GM19240 (cell line): ENCODE results near the gene MYF5.

Source experiments
- DNase-seq: peaks from one replicate; pipeline ENCODE4 v3.0.0; 2011; ENCODE audit warnings: low spot score; ENCODE audit not compliant: insufficient read length

MYF5 gene

GRCh38 chr12:80707830-80708258 lies 8.9 kb upstream of the MYF5 start:
- DNase-seq: no peak

DNA sequence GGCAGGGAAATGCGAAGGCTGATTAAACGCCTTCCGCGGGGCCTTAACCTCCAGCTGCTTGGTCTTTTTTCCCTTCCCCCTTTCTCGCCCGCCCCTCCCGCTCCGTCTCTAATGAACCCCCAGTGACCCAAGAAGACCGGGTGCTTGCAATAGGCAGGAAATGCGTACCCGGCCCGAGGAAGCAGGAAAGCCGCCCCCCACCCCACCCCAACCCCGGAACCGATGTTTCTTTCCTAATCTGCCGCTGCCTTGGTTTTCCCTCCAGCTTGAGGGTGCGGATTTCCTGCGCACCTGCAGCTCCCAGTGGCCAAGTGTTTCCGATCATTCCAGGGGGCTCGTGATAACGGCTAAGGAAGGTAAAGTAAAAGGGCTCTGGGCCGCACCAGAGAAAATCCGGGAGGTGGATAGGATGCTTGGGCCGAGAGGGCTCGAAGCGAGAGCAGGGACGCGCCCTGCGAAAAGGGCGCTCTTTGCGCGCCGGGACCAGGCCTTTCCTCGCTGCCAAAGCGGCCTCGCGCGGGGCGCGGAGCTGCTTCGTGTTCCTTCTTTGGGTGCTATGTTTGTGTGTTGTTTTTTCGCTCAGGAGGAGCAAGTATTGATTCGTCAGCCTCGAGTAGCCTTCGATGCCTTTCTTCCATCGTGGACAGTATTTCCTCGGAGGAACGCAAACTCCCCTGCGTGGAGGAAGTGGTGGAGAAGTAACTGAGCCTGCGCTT lies 8.3 kb upstream of the MYF5 start:
- no peak for DNase-seq

DNA sequence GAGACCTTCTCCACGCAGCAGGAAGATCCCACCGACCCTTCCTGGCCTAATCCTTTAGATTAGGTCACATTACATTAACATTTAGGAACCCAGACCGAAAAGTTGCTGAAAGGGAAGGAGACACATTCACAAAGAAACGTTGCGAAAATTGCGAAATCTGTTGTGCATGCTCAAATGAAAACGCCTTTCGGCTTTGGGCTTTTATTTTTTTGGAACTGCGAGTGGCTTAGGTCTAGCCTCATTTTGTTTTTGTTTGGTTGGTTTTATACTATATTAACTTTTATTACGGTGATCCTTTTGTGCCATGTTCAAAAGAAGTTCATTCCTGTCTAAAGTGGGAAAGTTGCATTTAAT lies 7.8 kb upstream of the MYF5 start:
- no peak for DNase-seq

- no peak for DNase-seq
Measured at GRCh38 chr12:80709811-80710726, 6.6 kb upstream of the MYF5 start.

DNA sequence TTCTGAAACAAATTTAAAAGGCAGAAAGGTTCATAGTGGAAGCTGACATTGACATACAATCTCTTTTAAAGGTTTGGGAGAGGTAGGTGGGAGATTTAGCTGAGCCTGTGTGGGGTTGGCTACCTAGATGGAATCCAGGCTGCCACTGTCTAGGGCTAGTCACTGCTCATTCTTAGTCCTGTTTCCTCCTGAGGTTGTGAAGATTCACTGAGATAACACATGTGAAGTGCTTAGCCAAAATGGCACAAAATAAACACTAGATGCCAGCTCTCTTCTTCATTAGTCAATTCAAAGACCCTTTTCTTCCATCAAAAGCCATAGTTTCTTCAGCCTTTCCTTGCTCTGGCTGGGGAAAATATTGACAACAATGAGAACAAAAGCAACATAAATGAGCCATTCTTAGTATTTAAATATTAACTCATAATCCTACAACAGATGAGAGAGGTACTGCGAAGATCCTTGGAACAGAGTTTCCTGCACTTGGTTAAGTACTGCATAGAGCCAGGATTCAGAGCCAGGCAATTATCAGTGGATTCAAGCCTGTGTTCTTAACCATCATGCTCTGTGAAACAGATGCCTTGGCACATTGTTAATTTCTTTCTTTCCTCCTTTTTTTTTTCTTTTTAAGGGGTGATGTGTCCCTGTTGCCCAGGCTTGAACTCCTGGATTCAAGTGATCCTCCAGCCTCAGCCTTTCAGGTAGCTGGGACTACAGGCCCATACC lies 5.8 kb upstream of the MYF5 start:
- DNase-seq: no peak

DNA sequence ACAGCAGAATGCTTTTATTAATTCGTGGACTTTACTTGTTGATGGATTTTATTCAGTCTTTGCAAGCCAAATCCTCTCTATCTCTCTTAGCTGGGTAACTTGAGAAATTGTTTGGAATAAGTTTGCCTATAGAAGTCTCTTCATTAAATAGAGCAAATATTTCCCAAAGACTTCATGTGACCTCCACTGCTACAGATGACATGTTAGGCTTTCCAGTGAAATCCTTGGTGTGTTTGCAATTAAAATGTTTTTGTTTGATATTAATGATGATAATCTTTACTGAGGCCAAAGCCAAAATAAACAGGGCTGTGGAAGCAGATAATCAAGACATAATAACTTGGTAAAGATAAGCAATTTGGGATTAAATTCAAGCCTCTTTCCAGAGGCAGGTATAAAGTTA lies 4.8 kb upstream of the MYF5 start:
- DNase-seq: no peak

GRCh38 chr12:80712866-80713265 lies 3.8 kb upstream of the MYF5 start:
- no peak for DNase-seq

DNA sequence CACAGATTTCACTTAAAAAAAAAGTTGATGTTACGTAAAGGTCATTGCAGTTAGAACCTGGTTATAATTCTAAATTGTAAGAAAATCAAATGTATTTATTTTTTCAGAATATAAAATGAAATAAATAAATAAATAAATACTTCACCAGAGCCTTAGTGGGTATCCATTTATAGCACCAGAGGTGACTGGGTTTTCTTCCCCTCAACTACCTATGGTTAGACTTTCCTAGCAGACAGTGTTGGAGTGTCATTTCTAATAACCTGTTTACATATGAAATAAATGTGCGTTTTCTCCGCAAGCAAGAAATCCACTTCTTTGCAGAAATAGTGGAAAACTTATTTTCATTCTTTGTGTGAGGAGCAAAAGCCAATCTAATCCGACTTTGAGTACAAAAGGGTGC lies 3.3 kb upstream of the MYF5 start:
- no peak for DNase-seq

DNA sequence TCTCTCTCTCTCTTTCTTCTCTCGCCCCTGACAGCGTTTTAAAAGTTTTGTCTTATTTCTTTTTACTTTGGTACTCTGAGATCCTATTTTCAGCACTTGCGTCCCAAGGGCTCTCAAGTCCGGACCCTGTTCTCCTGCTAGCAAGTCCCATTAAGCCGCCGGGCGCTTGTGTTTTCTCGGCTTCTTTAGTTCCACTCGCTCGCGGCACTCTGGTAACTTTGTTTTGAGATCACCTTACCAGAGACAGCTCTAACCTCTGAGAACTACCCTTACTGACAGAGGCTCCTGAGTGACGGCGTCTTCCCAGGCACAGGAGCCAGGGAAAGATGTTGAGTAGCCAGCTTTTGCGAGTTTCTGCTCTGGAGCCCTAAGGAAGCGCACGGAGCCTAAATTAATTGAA lies 2.7 kb upstream of the MYF5 start:
- no peak for DNase-seq

- no peak for DNase-seq
Measured at GRCh38 chr12:80714846-80715245, 1.9 kb upstream of the MYF5 start.

DNA sequence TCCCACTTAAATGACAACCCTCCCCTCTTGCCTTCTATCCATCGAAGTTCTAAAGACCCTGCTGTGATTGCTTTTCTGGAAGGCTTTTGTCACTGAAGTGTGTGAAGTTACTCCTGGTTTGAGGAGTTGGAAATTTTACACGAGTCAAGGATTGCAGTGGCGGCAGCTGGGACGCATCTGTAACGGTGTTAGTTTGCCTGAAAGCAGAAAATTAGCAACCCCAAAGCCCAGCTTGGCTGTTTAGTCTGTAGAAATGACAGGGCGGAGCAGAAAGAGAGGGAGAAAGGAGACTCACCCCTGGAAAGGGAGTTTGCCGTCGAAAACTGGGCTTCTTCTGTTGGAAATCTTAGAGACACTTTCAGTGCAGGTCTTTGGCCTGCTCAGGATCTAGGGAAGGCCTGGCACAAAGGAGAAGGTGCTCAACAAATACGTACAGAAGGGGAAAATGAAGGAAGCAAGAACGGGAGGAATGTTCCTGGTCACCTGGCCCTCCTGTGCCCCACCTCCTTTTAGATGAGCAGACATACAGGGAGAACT lies 931 bp upstream of the MYF5 start:
- DNase-seq: no peak

GRCh38 chr12:80717856-80718255 lies 1.1 kb downstream of the MYF5 start:
- no peak for DNase-seq

GRCh38 chr12:80720516-80720915 lies 3.8 kb downstream of the MYF5 start:
- DNase-seq: no peak

- no peak for DNase-seq
Measured at GRCh38 chr12:80721326-80721725, 4.6 kb downstream of the MYF5 start.

DNA sequence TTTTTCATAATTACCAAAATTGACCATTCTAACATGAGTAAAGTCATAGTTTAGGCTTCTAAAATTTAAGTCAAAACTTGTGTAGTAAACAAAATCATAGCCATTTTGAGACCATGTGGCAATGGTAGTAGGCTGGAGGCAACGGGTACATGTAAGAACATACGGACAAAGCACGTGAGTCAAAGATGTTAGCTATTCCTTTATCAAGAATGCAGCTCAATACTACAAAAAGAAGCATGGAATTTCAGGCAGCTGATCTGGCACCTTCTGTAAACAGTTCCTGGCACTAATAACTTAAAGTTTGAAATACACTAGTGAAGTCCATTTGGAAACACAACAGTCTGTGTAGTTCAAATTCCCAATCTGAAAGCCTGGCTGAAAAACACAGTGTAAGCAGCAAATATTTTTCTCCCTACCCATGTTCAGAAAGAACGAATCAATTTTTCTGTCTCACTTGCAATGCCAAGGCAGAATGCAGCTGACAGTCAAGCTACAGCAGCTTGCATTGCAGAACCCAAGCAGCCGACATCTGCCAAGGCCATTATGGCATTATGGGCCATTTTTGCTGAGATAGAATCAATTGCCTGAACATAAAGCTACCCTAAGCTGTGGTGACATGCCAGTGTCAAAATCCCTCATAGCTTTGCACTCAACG lies 29.3 kb downstream of the MYF5 start:
- no peak for DNase-seq

- DNase-seq: no peak
Measured at GRCh38 chr12:80747800-80748199, 31.1 kb downstream of the MYF5 start.

DNA sequence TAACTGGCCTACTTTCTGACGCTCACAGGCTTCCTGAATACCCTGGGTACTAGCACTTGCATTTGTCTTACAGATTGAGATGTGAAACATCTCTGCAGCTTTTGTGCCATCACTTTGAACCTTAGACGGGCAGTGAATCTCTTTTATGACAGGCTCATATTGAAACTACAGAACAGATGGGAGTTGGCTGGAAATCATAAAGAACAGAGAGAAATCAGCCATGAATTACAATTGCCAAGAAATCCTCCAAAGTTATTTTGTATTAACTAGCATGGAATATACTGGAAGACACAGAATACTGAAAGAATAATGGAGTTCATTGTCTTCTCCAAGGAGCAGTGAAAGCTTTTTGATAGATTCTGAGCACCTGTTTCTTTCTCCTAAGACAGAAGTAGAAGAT lies 32.7 kb downstream of the MYF5 start:
- DNase-seq: no peak

DNA sequence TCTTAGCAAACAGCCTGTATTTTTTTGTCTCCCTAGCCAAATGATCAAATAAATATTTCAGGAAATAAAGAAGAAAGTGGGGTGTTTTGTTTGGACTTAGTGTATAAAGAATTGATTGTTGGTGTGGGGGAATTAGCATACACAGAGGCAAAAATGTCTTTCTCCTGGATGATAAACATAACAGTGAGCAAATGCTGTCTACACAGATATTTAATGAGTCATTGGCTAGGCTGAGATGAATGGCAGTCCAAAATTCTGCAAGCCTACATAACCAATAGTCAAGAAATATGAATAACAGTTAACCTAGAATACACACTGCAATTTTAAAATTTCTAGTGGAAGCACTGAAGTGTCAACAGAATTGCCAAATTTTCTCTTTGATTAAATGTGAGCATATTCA lies 35.8 kb downstream of the MYF5 start:
- DNase-seq: no peak

DNA sequence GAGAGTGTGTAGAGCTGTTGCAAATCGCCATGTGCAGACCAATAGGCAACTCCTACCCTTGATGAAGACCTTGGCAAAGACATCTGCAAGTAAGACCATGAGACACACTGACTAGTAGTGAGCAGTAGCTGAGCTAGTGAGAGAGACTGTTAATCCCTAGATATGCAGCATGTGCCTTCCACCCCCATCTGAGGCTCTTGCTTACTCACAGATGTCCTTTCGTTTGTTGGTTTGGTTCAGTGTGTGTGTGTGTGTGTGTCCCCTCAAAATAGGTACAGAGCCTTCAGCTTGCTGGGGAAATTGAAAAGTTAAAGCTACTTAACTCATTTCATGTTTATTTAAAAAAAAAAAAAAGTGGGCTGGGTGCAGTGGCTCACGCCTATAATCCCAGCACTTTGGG lies 37.6 kb downstream of the MYF5 start:
- DNase-seq: no peak

GRCh38 chr12:80756875-80757274 lies 40.2 kb downstream of the MYF5 start:
- DNase-seq: no peak

DNA sequence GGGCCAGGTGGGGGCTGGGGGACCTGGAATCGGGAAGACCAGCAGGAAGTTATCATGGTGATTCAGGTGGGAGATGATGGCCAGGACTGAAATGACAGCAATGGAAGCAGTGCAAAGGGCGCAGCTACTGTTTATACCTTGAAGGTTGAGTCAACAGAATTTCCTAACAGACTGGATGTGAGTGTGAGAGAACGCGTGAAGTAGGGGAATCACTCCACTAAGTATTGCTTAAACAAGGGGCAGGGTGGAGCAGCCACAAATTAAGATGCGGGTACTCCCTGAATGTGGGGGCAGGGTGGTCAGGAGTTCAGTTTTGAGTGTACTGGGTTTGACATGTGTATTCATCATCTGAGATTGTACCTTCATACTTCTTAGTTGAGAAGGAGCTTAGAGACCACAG lies 45.1 kb downstream of the MYF5 start:
- no peak for DNase-seq
